GM12878 (cell line): ENCODE results near the gene NRG3. TPM values are rescaled to one million over a fixed set of nuclear protein-coding genes. Genes with fewer than 3 reads are reported as not detected.

Experiments used
- ATAC-seq: fragments of 200-7000 bp; cut with Tn5 transposase; 3 replicates; pipeline ENCODE4 v1.9.1; 2020; ENCODE audit warnings: mild to moderate bottlenecking, moderate library complexity
- BruUV-seq: library from RNA; stranded (reverse); fragments of 400-500 nt; replicated peaks from 2 replicates; lab custom pipeline; 2021; lab: Mats Ljungman, UMichigan
- CTCF ChIA-PET: fragments of 300-600 bp; sonication (Branson Sonifier 250); formaldehyde crosslinking; extraction: SDS; loops from one replicate; lab custom pipeline; 2021; ENCODE audit warnings: inconsistent platforms; lab: Yijun Ruan, JAX
- POLR2A ChIA-PET: fragments of 350-600 bp; formaldehyde crosslinking; extraction: SDS; loops from one replicate; lab custom pipeline; 2021; ENCODE audit warnings: inconsistent platforms; lab: Charles Lee
- RAD21 ChIA-PET: fragments of 300-600 bp; sonication (Branson Sonifier 250); formaldehyde crosslinking; loops from one replicate; lab custom pipeline; 2023; ENCODE audit warnings: antibody characterized with exemption; ENCODE audit not compliant: unreplicated experiment; lab: Charles Lee
- SMC1A ChIA-PET: fragments of 300-600 bp; sonication (Branson Sonifier 250); formaldehyde crosslinking; loops from one replicate; lab custom pipeline; 2023; ENCODE audit not compliant: unreplicated experiment, uncharacterized antibody; lab: Charles Lee
- DNase-seq: peaks from one replicate; pipeline ENCODE4 v3.0.0-alpha.2; 2011; ENCODE audit warnings: low read depth, low spot score
- FAIRE-seq: peaks from 3 replicates; lab custom pipeline; 2011; peaks lifted over from hg19 to GRCh38; lab: Jason Lieb, UNC
- H2AFZ ChIP-seq: 2 replicates; pipeline ENCODE4 v1.6.0; 2011; ENCODE audit warnings: low read depth, low read length, control low read depth; ENCODE audit not compliant: control insufficient read depth
- H3K27ac ChIP-seq: 2 replicates; pipeline ENCODE4 v1.5.1; 2011; ENCODE audit warnings: control low read depth; ENCODE audit not compliant: control insufficient read depth, insufficient read depth
- H3K27me3 ChIP-seq, 2 experiments: replicated peaks in 1 of 2; 2 replicates each; pipeline versions ENCODE4 v1.6.0 to v1.6.1; 2011; ENCODE audit warnings: low read length in 1 of 2; ENCODE audit not compliant: control insufficient read depth in 2 of 2, insufficient read depth in 2 of 2
- H3K36me3 ChIP-seq, 2 experiments: 2 replicates each; pipeline ENCODE4 v1.5.1; 2011; ENCODE audit warnings: low read length in 1 of 2; ENCODE audit not compliant: control insufficient read depth in 2 of 2, insufficient read depth in 2 of 2
- H3K4me1 ChIP-seq: 2 replicates; pipeline ENCODE4 v1.6.1; 2011; ENCODE audit warnings: mild to moderate bottlenecking, low read length, moderate library complexity, mixed read lengths; ENCODE audit not compliant: control insufficient read depth, insufficient read depth
- H3K4me2 ChIP-seq: 2 replicates; pipeline ENCODE4 v1.6.0; 2011; ENCODE audit warnings: control low read depth; ENCODE audit not compliant: control insufficient read depth, insufficient read depth
- H3K4me3 ChIP-seq: fragments of 200-600 bp; sonication (generic); 2 replicates; pipeline ENCODE4 v1.5.1; 2016
- H3K79me2 ChIP-seq: 2 replicates; pipeline ENCODE4 v1.6.0; 2011; ENCODE audit warnings: low read length; ENCODE audit not compliant: control insufficient read depth, insufficient read depth
- H3K9ac ChIP-seq: 2 replicates; pipeline ENCODE4 v1.8.0; 2011; ENCODE audit warnings: low read length, control low read depth, mixed read lengths; ENCODE audit not compliant: control insufficient read depth, insufficient read depth
- H3K9me3 ChIP-seq: replicated peaks from 3 replicates; pipeline ENCODE4 v1.5.1; 2011; ENCODE audit warnings: mild to moderate bottlenecking, low read length; ENCODE audit not compliant: control insufficient read depth, insufficient read depth
- H4K20me1 ChIP-seq: 2 replicates; pipeline ENCODE4 v1.6.0; 2011; ENCODE audit not compliant: control insufficient read depth, insufficient read depth
- CREB1 ChIP-seq: IDR thresholded peaks from 2 replicates; pipeline ENCODE4 v1.6.1; 2012; ENCODE audit warnings: low read depth, mild to moderate bottlenecking, inconsistent platforms
- FOS ChIP-seq: IDR thresholded peaks from 3 replicates; pipeline ENCODE4 v1.6.1; 2011; ENCODE audit warnings: borderline replicate concordance; ENCODE audit not compliant: insufficient read length; ENCODE audit errors: extremely low read depth
- HSF1 ChIP-seq: fragments of 150-350 bp; IDR thresholded peaks from 2 replicates; pipeline ENCODE4 v1.6.1; 2014; ENCODE audit warnings: mild to moderate bottlenecking, low read depth, low read length
- PAX5 ChIP-seq: IDR thresholded peaks from 2 replicates; pipeline ENCODE4 v1.6.1; 2011; ENCODE audit warnings: low read depth, low read length, borderline replicate concordance
- RCOR1 ChIP-seq: conservative IDR thresholded peaks from 2 replicates; pipeline ENCODE4 v1.6.1; 2012; ENCODE audit warnings: low read depth, low read length, improper control_type of control experiment
- REST ChIP-seq: IDR thresholded peaks from 2 replicates; pipeline ENCODE4 v1.6.1; 2012; ENCODE audit warnings: mild to moderate bottlenecking, low read depth, low read length
- WGBS: methylation state at CpG from one replicate; pipeline ENCODE4 v1.1.6; 2016; ENCODE audit warnings: low lambda C conversion rate; ENCODE audit not compliant: insufficient replicate concordance, insufficient coverage; ENCODE audit errors: missing lambda C conversion rate; 5-methylcytosine and 5-hydroxymethylcytosine counted together
- in situ Hi-C: fragments of 300-500 bp; cut with MboI; formaldehyde crosslinking; loops from 9 replicates; pipeline ENCODE4 v1.14.3; 2018; ENCODE audit warnings: mixed read lengths
- intact Hi-C: fragments of 100-400 bp; cut with micrococcal nuclease; formaldehyde crosslinking; loops from one replicate; pipeline ENCODE4 v1.14.2; 2022; ENCODE audit not compliant: unreplicated experiment
- polyA plus RNA-seq, 11 experiments: library from polyadenylated mRNA; depleted of rRNA in 4 of 11; unstranded in 6 of 11; stranded (reverse) in 5 of 11; fragments of >200 nt; fragmentation: Nextera tagmentation in 4 of 11; fragmentation: Illumina TruSeq in 1 of 11; extraction: Ambion mirVana in 4 of 11; extraction: Trizol in 1 of 11; gene quantifications; 1 replicate in 1 of 11; 2 replicates in 10 of 11; pipeline versions ENCODE4 v1.2.1 to v1.2.3, GENCODE V29; 2011 to 2016; ENCODE audit warnings: inconsistent platforms in 2 of 11, missing spikeins in 2 of 11, low read depth in 1 of 11
- total RNA-seq, 4 experiments: library from RNA; depleted of rRNA in 3 of 4; stranded (reverse); fragments of >200 nt in 3 of 4; fragmentation: Illumina TruSeq in 1 of 4; extraction: Trizol in 1 of 4; gene quantifications; 2 replicates each; pipeline versions ENCODE4 v1.2.1 to v1.2.3, GENCODE V29; 2013 to 2021

Gene NRG3
- total and polyA plus RNA-seq, 10 of the 15 experiments (the other 5 are each of a cell fraction or from before 2014, with no cell fraction given), result 0.03 to 0.41 (median 0.17) TPM; not detected in 3

- TF ChIP-seq CREB1 (no peak), RCOR1 (no peak), HSF1 (no peak), FOS (no peak)
Measured at GRCh38 chr10:81969136-81969535, 94.1 kb downstream of the NRG3 start (continued).

GRCh38 chr10:81978238-81978637 lies 103.2 kb downstream of the NRG3 start:
- Histone ChIP-seq H2AFZ (no peak overlapping the region), H3K9ac (no peak overlapping the region), H3K4me1 (no peaks in the 10 kb centered on the region), H3K27me3 (no peaks in the 10 kb centered on the region), H3K27ac (no peak overlapping the region), H3K9me3 (no peaks in the 10 kb centered on the region), H3K79me2 (no peaks in the 10 kb centered on the region), H4K20me1 (no peaks in the 10 kb centered on the region), H3K36me3 (no peaks in the 10 kb centered on the region), H3K4me3 (no peak overlapping the region), H3K4me2 (no peak overlapping the region)
- 0% methylated on average over 2 of the region's 2 CpGs for WGBS
- POLR2A ChIA-PET, result no interaction called here
- FAIRE-seq, result no peak
- TF ChIP-seq REST (peak; percentile 88), PAX5 (no peak)
- no TSS peak for BruUV-seq
- CTCF ChIA-PET, result no interaction called here
- intact Hi-C loops (no loop called here), in situ Hi-C loops (no loop called here)
- RAD21 ChIA-PET, result no interaction called here
- no peak for ATAC-seq
- SMC1A ChIA-PET, result no interaction called here
- no peak for DNase-seq
